C4-2B (cell line): ENCODE measurements around the gene WDR27.

Experiments used
- ZFX ChIP-seq: fragments of 450-650 bp; IDR thresholded peaks from 2 replicates; pipeline ENCODE4 v1.6.1; 2017
- TF ChIP-seq, protein P1 (sequence below): fragments of 450-650 bp; conservative IDR thresholded peaks from 2 replicates; pipeline ENCODE4 v1.5.1; 2017; ENCODE audit warnings: mild to moderate bottlenecking

DNA sequence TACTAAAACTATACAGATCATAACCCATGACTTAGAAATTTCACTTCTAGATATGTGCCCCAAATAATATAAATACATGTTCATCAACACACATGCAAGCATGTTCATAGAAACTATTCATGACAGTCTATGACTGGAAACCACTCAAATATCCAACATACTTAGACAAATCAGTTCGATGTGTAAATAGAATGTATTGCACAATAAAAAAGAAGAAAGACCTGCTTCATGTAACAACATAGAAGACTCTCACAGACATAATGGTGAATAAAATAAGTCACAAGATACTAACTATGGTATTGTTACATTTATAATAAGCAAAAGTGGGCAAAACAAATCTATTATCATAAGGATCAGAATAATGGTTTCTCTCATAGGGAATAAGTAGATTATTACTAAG lies 284.7 kb downstream of the WDR27 start:
- TF ChIP-seq, protein P1, sequence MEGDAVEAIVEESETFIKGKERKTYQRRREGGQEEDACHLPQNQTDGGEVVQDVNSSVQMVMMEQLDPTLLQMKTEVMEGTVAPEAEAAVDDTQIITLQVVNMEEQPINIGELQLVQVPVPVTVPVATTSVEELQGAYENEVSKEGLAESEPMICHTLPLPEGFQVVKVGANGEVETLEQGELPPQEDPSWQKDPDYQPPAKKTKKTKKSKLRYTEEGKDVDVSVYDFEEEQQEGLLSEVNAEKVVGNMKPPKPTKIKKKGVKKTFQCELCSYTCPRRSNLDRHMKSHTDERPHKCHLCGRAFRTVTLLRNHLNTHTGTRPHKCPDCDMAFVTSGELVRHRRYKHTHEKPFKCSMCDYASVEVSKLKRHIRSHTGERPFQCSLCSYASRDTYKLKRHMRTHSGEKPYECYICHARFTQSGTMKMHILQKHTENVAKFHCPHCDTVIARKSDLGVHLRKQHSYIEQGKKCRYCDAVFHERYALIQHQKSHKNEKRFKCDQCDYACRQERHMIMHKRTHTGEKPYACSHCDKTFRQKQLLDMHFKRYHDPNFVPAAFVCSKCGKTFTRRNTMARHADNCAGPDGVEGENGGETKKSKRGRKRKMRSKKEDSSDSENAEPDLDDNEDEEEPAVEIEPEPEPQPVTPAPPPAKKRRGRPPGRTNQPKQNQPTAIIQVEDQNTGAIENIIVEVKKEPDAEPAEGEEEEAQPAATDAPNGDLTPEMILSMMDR, result no peak
- no peak for TF ChIP-seq ZFX
